Kasumi-1 (cell line): ENCODE measurements around the gene TRPM3.

ENCODE experiments used
- DNase-seq, 2 experiments: peaks; one replicate each; lab custom pipeline; 2025; lab: John Stamatoyannopoulos, UW

TRPM3 gene

DNA sequence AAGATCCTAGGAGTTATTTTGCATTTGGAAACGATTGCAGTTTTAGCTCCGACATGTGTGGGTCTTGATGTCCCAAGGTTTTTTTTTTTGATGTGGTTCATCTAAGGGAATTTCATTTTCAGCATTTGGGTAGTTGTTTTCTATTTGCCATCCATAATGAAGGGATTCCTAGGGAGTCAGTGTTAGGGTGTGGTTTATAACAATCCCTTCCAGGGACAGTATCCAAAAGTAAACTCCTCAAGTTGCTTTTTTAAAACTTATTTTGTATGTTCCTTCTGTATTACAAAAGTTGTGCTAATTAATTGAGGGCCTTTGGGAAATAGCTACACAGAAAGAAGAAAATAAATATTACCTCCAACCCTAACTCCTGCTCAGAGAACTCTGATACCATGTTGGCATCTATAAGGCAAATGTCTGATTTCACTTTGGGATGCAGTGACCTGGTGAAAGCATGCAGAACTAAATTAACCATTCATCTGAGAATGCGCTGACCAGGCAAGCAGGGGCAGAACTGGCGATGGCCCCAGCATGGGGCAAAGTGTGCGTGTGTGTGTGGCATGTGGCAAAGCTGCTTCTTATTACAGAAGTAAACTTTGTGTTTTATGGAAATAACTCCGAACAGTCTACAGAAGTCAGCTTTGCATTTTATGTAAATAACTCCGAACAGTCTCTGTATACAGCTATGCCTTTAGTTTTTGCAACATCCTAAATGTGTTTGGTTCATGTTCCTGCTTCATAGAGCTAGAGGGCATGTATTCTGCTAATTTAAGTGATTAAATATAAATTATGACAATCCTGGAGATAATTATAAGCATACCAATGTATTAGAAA, 237.2 kb downstream of the TRPM3 start:
- DNase-seq: no peak

DNA sequence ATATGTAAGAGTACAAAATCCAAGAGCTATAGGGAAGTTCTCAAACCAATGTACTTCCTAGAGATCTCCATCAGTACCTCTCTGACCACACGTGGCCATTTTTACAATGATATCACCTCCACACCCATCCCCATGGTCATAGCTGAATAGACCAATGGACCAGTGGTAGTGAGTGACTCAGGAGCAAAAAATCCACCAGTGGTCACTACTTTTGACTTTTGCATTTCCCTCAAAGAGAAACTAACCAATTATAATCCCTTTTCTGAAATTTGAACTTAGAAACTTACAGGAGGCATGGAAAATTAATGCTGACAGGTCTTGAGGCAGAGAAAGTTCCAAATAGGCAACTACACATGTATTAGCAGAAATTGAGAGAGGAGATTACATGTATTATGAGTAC, 238.4 kb downstream of the TRPM3 start:
- no peak for DNase-seq

DNA sequence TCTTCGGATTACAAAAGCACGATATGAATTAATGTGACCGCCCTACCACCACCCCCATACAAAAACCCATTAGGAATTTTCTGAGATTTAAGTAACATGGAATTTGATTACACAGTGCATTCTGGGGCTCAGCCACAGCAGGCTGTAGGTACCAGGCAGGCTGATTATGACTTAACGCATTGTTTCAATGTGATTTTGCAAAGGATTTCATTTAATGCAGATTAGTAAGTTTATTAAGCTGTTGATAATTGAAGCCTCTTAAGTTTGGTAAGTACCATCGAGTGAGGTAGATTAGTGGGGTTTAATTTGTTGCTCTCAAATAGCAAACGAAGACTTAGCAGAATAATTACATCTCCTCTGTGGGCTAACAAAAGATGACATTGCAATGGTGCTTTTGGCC, 240.1 kb downstream of the TRPM3 start:
- DNase-seq: no peak

DNA sequence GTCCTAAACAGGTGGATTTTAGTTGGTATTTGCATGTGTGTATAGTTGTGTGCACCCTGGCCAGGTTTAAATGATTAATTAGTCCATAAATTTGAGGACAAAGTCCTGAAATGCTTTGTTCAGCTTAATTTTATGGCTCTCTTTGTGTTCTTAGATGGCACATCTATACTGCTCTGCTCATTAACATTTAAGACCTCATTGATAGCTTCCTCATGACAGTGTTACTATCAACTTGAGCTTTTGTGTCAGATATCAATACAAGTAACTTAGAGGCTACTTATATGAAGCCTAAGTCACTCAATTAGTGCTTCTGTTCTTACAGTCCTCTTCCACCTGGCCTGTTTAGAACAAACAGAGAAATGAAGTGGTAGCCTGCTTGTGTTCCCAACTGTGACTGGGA, 240.9 kb downstream of the TRPM3 start:
- no peak for DNase-seq

DNA sequence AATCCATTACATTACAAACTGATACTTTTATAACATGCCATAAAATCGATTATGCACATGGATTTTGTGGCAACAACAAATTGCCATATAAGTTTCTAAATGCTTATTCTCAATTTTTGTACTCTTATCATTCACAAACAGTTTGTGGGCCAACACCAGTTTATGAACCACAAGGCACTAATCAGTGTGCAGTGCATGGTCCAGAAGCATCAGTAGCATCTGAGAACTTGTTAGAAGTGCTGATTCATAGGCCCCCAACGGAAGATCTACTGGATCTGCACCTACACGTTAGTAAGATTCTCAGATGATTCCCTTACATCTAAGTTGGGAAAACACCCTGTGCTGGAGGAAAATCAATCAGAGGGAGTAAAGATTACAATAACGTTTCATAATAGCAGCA, 242.8 kb downstream of the TRPM3 start:
- DNase-seq: no peak

DNA sequence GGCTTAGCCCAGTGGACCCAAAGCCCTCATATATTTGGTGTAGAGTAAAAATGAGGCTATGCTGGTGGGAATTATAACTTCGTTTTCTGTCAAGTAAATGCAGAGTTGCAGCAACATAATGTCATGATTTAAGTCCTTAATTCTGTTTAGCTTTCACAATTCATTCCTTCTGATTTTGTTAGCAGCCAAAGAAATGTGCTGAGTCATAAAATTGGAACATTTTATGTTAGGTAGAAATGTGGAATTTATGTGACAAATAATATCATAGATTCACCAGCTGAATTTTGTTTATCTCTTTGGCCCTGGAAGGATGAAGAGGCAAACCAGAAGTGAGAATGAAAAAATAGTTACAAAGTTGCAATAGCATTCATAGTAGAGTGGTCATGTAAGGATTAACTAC, 247.0 kb downstream of the TRPM3 start:
- no peak for DNase-seq

DNA sequence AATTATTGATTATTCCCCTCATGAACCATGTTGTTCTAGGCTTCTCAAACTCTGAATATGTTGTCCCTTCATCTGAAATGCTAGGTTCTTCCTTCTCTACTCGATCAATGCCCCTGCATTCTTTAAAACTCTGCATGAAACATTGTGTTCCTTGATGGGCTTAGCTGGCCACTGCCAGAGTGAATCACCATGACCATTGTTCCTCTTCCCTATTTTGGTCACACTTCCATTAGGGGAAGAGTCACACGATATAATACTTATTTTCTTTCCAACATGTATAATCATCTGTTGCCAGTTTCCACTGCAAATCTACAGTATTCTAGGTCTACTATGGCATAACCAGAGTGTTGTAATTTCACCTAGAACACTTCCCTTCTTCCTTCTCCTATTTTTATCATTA, 247.9 kb downstream of the TRPM3 start:
- no peak for DNase-seq

DNA sequence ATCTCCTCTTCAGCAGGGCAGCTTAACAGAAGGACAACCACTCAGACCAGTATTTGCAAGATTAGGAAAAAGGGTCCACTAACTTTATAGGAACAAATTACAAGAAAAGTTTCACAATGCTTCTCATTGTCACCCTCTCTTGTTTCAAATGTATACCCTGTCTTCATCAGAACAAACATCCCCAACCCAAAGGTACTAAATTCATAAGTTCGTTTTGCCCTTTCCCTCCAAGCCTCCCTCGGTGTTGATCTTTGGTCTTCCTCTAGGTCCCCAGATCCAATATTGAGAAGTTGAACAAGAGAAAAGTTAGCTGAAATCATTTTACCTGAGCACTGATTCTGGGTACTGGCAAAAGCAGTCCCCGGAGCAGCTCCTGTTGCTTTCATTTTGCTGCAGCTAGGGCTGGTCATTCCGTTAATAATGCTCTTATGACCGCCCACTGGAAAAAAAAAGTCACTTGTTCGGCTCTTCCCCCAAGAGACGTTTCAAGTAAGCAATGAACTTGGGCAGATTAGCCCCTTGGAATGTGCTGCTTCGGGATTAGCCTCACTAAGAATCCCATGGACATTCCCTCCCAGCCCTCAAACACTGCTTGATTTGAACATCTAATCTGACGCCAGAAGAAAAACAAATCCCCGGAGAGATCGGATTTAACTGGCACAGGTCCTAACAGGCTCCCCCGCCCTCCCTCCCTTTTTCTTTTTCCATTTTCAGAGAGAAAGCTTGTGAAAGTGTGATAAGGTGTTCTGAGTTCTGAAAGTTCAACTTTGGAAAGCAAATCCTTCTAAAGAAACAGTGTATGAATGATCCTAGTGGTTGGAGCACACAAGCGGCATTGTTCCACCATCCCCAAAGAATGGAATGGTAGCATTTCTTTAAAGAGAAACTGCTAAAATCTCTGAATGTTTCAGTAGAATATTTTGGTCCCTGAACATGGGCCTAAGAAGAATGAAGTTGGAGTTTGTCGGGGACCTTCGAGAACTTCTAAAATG, 252.5 kb downstream of the TRPM3 start:
- no peak for DNase-seq

DNA sequence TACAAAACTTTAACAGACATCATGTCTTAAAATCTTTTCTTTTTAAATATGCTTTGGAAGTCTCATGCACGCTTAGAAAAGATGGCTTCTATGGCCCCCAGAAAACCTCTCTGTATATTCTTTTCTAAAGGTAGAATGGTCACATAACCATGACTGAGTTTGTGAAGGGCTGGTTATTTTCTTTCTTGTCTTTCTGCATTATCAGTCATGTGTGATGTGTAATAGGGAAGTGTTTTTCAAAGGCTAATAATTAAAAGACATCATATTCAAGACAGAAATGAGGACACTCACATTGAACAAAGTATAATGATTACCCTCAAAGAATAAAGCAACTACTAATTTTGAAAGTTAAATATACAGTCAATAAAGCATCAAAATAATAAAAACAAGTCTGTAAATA, 253.4 kb downstream of the TRPM3 start:
- no peak for DNase-seq

DNA sequence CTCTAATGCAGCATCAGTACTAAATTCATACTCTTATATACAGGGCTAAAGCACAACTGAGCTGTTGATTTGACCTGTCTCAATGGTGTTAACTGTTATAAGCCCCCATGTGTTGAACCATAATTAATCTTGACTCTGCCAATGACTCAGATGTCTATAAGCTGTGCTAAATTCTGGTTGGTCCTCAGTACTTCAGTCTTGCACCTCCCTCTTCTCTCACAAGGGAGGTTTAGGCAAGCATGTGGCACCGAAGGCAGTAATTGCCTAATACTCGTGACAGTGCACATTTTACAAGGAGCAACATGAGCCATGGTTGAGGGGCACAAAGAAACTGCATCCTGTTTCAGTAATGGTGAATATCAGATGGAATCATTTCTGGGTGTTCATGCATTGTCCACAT, 255.9 kb downstream of the TRPM3 start:
- no peak for DNase-seq

DNA sequence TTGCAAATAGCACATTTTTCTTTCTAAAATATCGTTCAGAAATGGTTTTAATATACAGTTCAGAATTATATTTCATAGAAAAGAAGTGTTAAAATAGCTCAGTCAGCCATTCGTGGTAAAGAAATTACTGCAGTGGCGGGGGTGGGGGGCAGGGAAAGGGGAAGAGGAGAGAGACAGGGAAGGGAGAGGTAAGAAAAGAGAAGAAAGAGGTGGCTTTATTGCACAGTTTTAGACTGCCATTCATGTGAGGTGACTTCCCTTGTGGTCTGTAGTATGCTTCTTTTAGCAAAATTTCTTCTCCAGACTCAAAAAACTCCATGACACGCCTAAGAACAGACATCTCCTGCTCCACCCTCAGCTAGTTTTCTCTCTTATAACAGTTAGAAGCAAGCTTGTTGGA, 259.6 kb downstream of the TRPM3 start:
- no peak for DNase-seq

DNA sequence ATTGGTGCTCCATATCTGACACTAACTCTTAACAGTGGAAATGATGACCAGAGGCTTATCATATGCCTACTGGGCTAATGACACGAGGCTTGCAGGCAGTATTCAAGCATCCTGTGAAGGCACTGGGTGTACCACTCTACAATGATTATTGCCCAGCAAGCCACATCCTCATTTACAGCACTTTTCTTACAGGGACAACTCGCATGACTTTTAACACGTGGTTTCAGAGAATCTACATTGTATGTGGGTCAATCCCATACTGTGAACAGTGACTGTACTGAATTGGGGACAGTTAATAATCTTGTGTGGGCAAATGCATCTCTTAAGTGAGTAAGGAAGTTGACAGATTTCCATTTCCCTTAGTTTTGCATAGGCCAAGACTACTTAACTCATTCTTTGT, 260.0 kb downstream of the TRPM3 start:
- DNase-seq: no peak

DNA sequence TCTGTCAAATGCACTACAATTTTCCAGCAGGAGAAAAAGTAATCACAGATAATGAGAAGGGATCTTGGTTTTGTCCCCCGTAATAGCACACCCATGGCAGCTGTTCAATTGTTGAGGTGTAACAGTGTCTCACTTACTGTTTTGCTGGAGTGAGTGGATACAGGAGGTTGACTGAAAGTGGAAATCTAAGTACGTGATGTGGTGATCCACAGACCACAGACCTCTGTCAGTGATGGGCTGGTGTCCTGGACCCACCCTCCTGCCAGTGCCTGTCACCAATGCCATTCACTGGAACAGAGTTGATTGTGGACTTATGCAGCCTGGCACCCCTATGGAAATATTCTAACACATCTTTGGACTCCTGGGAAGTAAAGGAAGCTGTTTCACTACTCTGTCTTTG, 261.7 kb downstream of the TRPM3 start:
- DNase-seq: no peak

DNA sequence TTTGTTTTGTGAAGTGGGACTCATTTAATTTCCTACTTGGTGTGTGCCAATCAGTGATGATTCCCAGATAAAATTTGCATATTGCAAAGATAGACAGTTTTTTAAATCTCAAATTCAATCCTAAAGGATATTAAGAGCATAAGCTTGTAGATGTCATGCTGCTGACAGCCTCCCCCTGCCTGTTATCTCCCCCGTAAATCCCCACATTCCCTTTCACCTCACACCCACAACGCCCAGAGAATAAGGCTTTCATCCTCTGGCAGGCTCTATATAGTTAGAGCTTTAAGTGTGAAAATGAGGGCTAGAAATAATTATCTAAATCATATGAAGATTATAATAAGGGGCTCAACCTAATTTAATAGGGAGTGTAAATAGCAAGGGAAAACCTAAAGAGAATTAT, 265.0 kb downstream of the TRPM3 start:
- no peak for DNase-seq

DNA sequence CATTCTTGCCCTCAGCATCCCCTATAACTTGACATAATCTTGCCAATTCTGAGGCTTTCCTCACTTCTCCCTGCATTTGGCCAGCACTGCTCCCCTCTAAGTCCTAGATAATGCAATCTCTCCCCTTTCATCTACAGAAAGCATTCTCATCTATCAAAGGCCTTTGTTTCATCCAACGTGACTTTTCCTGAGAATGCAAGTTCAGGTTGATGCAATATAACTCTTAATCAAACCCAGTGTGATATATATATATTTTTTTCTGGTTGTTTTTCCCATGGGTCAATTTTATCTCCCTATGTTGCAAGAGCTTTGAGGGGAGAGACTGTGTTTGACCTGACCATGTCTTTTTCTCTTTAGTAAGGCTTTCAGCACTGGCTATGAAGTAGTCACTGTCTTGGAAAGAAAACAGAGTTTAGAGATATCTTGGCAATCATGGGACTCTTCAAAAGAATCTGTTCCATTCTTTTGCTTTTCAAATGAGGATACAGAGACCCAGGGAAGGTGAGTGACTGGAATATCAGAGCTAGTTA, 268.6 kb downstream of the TRPM3 start:
- no peak for DNase-seq

DNA sequence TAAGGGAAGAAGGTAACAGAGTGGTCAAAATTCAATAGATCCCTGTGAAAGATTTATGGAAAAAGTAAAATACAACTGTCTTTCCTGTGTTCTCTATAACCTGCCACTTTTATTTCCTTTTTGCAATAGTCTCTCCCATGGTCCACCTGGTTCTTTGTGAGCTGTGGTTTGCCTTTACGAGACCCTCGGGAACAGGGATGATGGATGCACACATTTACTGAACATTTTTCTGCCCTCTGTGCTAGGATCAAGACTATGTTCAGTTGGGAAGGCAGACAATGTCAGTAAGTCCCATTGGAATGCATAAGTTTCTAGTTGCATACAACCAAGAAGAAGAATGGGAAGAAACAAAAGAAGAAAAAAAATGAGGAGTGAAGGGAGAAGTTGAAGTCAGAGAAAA, 281.2 kb downstream of the TRPM3 start:
- no peak for DNase-seq

DNA sequence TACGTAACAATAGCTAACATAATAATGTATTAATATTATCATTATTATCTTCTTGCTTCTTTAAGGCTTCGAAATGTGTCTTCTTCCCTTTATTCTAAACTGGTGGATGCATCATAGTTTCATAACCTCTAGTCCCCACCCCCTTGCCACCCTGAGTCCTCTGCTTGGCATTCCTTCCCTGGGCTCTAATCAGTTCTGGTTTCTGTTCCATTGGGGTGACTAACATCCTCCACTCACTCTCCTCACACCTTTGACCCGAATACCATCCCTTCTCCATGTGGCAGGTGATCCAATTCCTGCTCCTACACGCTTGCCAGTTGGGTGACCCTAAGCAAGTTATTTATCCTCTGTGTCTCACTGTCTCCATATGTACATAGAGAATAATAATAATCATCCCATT, 286.1 kb downstream of the TRPM3 start:
- DNase-seq: no peak

DNA sequence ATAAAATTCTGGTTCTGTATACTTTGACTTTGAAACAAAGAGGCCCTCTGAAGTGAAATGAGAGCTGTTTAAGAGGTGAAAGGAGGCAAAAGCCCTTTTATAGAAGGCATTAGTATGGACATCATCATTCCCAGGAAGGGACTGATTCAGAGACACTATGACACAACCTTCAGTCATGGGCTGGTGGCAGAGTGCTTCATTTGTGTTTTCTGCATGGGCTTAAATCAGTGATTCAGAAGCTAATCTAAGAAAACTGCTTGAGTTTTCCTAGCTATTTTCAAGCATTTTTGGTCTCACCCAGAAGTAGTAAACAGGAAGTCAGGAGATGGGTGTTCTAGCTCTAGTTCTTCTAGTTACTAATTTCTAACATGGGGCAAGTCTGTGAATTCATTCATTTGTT, 288.9 kb downstream of the TRPM3 start:
- no peak for DNase-seq

DNA sequence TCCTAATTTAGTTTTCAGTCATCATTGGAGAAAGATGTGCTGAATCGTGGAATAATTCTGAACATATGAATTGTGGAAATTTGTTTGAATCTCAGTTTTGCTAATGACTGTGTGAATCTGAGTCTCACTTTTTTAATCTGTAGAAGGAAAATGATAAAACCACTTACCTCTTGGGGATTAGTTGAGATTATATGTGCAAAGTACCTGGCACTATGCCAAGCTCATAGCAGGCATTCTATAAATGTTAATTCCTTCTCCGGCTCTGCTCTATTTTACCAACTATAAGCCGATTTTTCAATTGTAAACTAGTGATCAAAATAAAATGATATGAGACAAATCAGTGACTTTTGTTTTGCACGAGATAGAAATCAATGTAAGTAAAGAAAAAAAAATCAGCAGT, 290.8 kb downstream of the TRPM3 start:
- no peak for DNase-seq

DNA sequence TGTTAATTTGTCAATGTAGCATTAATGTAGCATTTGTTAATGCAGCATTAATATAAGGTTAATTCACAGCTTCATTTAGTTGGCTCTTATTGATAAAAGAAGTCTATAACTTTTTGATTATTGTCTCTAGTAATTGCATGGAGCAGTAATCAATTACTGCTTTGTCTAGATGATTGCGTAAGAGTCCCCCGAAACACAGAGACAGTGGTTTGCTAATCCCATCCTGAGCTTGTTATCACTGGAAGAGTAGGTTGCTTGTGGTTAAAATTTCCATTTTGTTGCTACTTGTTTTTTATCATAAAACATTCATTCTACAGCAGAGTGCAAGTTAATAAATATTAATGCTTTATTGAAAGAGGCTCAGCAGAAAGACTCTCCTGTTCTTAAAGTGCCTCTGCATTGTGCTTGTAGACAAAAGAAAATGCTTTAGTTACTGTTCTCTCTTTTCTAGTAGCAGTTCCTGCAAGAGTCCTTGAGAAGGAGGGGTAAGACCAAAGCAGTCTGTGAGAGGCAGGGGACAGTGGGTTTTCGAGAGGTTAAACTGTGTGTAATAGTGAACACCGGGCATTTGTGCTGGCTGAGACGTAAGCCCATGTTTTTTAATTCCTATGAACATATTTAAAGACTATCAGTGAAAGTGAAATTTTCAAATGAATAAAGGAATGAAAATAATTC, 291.7 kb downstream of the TRPM3 start:
- DNase-seq: no peak

DNA sequence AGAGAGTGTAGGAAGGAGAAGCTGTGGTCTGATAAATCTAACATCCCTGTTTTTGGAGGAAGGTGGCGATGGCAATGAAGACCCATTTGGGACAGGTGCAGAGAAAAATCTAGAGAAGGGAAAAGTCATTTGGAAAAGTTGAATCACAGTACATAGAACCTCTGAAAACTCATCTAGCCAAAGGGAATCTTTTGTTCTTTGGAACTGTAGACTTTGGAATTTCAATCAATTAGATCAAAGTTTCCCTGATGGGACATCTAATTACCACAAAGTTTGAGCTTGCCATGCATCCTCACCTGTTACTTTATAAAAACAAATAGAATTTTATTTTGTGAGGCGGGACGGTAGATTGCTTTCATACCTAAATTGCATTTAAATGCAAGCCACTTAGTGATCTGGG, 294.9 kb downstream of the TRPM3 start:
- no peak for DNase-seq

DNA sequence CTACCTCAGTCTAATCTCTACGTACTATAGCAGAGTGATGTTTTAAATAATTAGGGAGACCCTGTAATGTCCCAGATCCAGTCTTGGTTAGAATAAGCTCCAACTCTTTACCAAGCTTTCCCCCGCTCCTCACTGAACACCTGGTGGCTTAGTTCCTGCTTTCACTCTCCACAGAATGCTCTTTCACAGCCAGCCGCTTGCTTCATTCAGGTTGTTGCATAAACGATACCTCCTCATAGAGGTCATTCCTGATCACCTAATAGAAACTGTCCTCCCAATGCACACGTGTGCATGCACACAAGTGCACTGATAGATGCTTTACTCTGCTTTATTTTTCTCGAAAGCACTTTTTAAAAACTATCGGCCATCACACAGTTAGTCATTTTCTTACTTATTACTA, 298.1 kb downstream of the TRPM3 start:
- DNase-seq: no peak
